22Rv1 (cell line): ENCODE data around the gene MPRIP.

Source experiments
- ZFX ChIP-seq: fragments of 450-650 bp; IDR thresholded peaks from 2 replicates; pipeline ENCODE4 v1.6.1; 2017; ENCODE audit warnings: antibody characterized with exemption, borderline replicate concordance
- TF ChIP-seq, protein P1 (sequence below): fragments of 450-650 bp; IDR thresholded peaks from 2 replicates; pipeline ENCODE4 v1.5.1; 2017; ENCODE audit warnings: mild to moderate bottlenecking

DNA sequence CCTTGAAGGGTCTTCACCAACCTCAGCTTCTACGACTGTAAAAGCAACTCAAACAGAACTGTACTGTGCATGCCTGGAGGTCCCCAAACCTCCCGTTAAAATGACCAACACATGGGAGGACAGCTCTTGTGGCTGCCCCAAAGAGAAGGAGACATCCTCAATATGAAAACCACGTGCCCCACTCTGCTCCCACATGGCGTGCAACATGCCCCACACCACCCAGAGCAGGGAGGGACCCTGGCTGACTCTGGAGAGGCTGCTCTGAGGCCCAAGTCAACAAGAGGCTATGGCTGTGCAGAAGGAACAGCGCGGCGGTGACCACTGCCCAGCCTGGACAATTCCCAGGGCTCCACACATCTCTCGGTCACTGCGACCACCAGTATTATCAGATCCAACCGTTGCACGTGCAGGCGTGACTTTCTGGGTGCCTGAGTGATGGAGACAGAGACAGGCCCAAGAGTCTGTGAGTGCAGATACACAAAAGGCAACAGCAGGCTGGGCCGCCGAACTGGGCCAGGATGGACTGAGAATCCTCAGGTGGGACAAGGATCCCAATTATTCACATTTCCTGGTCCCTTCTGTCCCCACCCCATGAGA is 162.5 kb downstream of the MPRIP start:
- TF ChIP-seq, protein P1, sequence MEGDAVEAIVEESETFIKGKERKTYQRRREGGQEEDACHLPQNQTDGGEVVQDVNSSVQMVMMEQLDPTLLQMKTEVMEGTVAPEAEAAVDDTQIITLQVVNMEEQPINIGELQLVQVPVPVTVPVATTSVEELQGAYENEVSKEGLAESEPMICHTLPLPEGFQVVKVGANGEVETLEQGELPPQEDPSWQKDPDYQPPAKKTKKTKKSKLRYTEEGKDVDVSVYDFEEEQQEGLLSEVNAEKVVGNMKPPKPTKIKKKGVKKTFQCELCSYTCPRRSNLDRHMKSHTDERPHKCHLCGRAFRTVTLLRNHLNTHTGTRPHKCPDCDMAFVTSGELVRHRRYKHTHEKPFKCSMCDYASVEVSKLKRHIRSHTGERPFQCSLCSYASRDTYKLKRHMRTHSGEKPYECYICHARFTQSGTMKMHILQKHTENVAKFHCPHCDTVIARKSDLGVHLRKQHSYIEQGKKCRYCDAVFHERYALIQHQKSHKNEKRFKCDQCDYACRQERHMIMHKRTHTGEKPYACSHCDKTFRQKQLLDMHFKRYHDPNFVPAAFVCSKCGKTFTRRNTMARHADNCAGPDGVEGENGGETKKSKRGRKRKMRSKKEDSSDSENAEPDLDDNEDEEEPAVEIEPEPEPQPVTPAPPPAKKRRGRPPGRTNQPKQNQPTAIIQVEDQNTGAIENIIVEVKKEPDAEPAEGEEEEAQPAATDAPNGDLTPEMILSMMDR, result no peak
- TF ChIP-seq ZFX, result no peak
